RWPE2 (cell line): ENCODE results near the gene FMNL2.

ENCODE experiments used
- ATAC-seq: fragments of 200-7000 bp; cut with Tn5 transposase; 3 replicates; pipeline ENCODE4 v1.9.1; 2021; ENCODE audit warnings: low read depth
- DNase-seq: peaks from one replicate; pipeline ENCODE4 v3.0.0-alpha.2; 2020; ENCODE audit warnings: low spot score
- H3K27ac ChIP-seq: fragments of 450-650 bp; 2 replicates; pipeline ENCODE4 v1.5.1; 2017; ENCODE audit warnings: mild to moderate bottlenecking; ENCODE audit not compliant: poor library complexity, severe bottlenecking
- H3K27me3 ChIP-seq: fragments of 250-450 bp; sonication (Bioruptor Pico); 2 replicates; pipeline ENCODE4 v1.5.1; 2021; ENCODE audit warnings: mild to moderate bottlenecking, moderate library complexity; ENCODE audit not compliant: insufficient read depth, poor library complexity, severe bottlenecking
- H3K36me3 ChIP-seq: fragments of 250-450 bp; sonication (Bioruptor Pico); 2 replicates; pipeline ENCODE4 v1.5.1; 2020; ENCODE audit warnings: low read depth, mild to moderate bottlenecking, moderate library complexity
- H3K4me1 ChIP-seq: fragments of 250-450 bp; sonication (Bioruptor Pico); 2 replicates; pipeline ENCODE4 v1.5.1; 2021; ENCODE audit warnings: mild to moderate bottlenecking, moderate library complexity; ENCODE audit not compliant: insufficient read depth, poor library complexity, severe bottlenecking
- H3K4me3 ChIP-seq: fragments of 250-450 bp; sonication (Bioruptor Pico); 2 replicates; pipeline ENCODE4 v1.5.1; 2021; ENCODE audit warnings: mild to moderate bottlenecking, moderate library complexity; ENCODE audit not compliant: severe bottlenecking
- H3K9me3 ChIP-seq: fragments of 250-450 bp; sonication (Bioruptor Pico); 2 replicates; pipeline ENCODE4 v1.5.1; 2021; ENCODE audit warnings: mild to moderate bottlenecking, moderate library complexity; ENCODE audit not compliant: severe bottlenecking
- CTCF ChIP-seq: fragments of 450-650 bp; IDR thresholded peaks from one replicate; pipeline ENCODE4 v1.5.1; 2017; ENCODE audit warnings: mild to moderate bottlenecking, moderate library complexity; ENCODE audit not compliant: poor library complexity, severe bottlenecking

Gene FMNL2

DNA sequence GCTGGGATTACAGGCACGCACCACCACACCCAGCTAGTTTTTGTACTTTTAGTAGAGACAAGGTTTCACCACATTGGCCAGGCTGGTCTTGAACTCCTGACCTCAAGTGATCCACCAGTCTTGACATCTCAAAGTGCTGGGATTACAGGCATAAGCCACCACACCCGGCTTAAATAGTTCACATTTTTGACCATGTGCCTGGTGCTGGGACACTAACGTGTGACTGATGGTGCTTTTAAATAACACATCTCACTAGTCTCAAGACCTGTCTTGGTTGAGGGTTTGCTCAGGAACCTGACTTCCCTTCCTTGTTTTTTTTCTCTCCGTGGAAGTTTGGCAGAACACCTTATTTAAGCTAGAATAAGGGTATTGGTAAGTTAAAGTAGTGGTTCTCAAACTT, 8.5 kb downstream of the FMNL2 start:
- Histone ChIP-seq H3K27ac (no peak overlapping the region), H3K36me3 (peaks cover 20% of the 10 kb centered on the region), H3K9me3 (no peaks in the 10 kb centered on the region), H3K4me1 (peaks cover 4% of the 10 kb centered on the region), H3K4me3 (no peak overlapping the region), H3K27me3 (no peaks in the 10 kb centered on the region)
- DNase-seq (no peak), ATAC-seq (no peak)
- TF ChIP-seq CTCF, result no peak

GRCh38 chr2:152344579-152345195, 9.7 kb downstream of the FMNL2 start:
- TF ChIP-seq CTCF, result no peak
- Histone ChIP-seq H3K27ac (no peak overlapping the region), H3K36me3 (peaks cover 20% of the 10 kb centered on the region), H3K27me3 (no peaks in the 10 kb centered on the region), H3K9me3 (no peaks in the 10 kb centered on the region), H3K4me1 (no peaks in the 10 kb centered on the region), H3K4me3 (no peak overlapping the region)
- ATAC-seq (no peak), DNase-seq (no peak)

GRCh38 chr2:152347076-152347475, 12.1 kb downstream of the FMNL2 start:
- H3K9me3 ChIP-seq, result no peaks in the 10 kb centered on the region
- no peaks in the 10 kb centered on the region for H3K4me1 ChIP-seq
- ATAC-seq (peak; percentile 75), DNase-seq (no peak)
- no peaks in the 10 kb centered on the region for H3K27me3 ChIP-seq
- peaks cover 31% of the 10 kb centered on the region for H3K36me3 ChIP-seq
- no peak overlapping the region for H3K27ac ChIP-seq
- TF ChIP-seq CTCF, result no peak
- H3K4me3 ChIP-seq, result no peak overlapping the region

DNA sequence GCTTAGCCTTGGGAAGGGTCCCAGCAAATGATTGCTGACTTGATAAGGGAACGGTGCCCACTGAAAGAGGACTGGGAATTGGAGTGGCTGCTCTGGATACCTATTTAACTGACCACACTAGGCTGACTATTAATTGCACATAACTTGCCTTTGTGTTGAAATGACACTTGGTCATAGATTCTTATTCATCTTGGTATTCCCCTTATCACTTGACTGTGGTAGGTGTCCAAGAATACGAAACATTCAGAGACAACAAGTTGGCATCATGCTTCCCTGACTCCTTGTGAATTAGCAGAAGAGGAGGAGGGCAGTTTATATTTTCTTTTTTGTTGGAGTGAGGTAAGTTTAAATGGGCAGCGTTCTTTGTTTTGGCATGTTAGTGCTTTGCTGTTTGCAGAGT, 13.4 kb downstream of the FMNL2 start:
- Histone ChIP-seq H3K9me3 (no peaks in the 10 kb centered on the region), H3K27me3 (no peaks in the 10 kb centered on the region), H3K27ac (no peak overlapping the region), H3K36me3 (peaks cover 25% of the 10 kb centered on the region), H3K4me1 (no peaks in the 10 kb centered on the region), H3K4me3 (no peak overlapping the region)
- DNase-seq, result no peak
- TF ChIP-seq CTCF, result no peak
- no peak for ATAC-seq

DNA sequence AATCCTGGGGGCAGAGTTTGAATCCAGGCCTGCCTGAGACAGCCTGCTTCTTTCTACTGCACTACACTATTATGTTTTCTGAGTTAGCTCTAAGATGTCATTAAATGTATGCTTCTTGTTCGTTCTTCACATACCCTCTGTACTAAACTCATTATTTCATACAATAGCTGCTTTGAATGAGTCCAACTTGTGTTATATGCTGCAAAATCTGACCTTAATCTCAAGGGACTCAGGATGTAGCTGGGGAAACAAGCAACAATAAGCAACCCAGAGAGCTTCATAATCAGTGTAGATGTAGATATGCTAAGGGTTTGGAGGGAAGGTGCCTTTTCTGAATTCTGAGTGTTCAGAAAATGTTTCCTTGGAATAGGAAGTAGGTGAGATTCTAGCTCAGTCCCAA, 14.4 kb downstream of the FMNL2 start:
- H3K9me3 ChIP-seq, result no peaks in the 10 kb centered on the region
- no peak overlapping the region for H3K27ac ChIP-seq
- no peak for DNase-seq
- no peak for TF ChIP-seq CTCF
- H3K4me3 ChIP-seq, result no peak overlapping the region
- ATAC-seq, result no peak
- peaks cover 19% of the 10 kb centered on the region for H3K36me3 ChIP-seq
- no peaks in the 10 kb centered on the region for H3K4me1 ChIP-seq
- H3K27me3 ChIP-seq, result no peaks in the 10 kb centered on the region
